Upper lobe of left lung (tissue), 4 donors: Measurements from ENCODE around the gene ATOH7.

ENCODE experiments used
- CTCF ChIP-seq, 6 experiments: fragments of 450-650 bp in 4 of 6; fragments of 200-600 bp in 2 of 6; sonication (generic) in 2 of 6; IDR thresholded peaks; one replicate each; pipeline ENCODE4 v1.5.1; 2016 to 2019; ENCODE audit warnings: antibody characterized with exemption in 6 of 6
- EP300 ChIP-seq, 4 donors: sonication (generic); formaldehyde crosslinking; IDR thresholded peaks; one replicate each; pipeline ENCODE4 v1.5.1; 2017; ENCODE audit warnings: antibody characterized with exemption in 4 of 4, control low read depth in 2 of 4
- POLR2A ChIP-seq, 4 donors: fragments of 450-650 bp; IDR thresholded peaks; one replicate each; pipeline ENCODE4 v1.5.1; 2016 to 2017; ENCODE audit warnings: antibody characterized with exemption in 4 of 4, mild to moderate bottlenecking in 2 of 4

- TF ChIP-seq CTCF (IDR thresholded peaks at IDR 0.05) (no peak), POLR2A (IDR thresholded peaks at IDR 0.05) (no peak), EP300 (IDR thresholded peaks at IDR 0.05) (no peak)
Measured at GRCh38 chr10:68280758-68281157, 48.8 kb upstream of the ATOH7 start.
